KOPT-K1 (cell line): Measurements from ENCODE around the gene WDR7.

Experiments
- H3K27ac ChIP-seq: fragments of 200-600 bp; sonication (generic); 2 replicates; pipeline ENCODE4 v1.5.1; 2016; ENCODE audit warnings: antibody characterized with exemption, mild to moderate bottlenecking, low read depth, low read length; ENCODE audit not compliant: poor library complexity, severe bottlenecking
- H3K36me3 ChIP-seq: fragments of 200-600 bp; sonication (generic); 2 replicates; pipeline ENCODE4 v1.5.1; 2017; ENCODE audit warnings: antibody characterized with exemption, mild to moderate bottlenecking, low read length, moderate library complexity; ENCODE audit not compliant: insufficient read depth
- H3K9me3 ChIP-seq: fragments of 200-600 bp; sonication (generic); 2 replicates; pipeline ENCODE4 v1.5.1; 2017; ENCODE audit warnings: antibody characterized with exemption, low read length, mild to moderate bottlenecking; ENCODE audit not compliant: insufficient read depth, poor library complexity, severe bottlenecking

Gene WDR7

DNA sequence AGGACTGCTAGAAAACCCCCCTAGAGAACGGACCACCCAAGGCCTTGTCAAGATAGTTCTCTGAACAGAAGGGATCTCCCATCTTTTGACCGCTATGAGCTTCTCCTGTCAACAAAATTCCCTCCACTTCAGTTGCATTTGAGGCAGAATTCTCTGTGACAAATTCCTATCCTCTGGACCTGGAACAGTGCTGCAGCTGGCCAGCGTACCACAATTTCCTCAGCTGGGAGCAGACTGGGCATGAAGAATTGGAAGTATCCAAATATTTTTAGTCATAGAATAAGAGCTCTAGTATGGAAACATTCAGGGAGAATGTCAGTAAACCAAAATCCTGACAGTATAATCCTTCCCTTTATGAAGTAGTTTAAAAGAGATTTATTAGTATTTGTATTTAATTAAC is 348.7 kb downstream of the WDR7 start:
- Histone ChIP-seq H3K9me3 (no peaks in the 10 kb centered on the region), H3K27ac (no peak overlapping the region), H3K36me3 (no peaks in the 10 kb centered on the region)

DNA sequence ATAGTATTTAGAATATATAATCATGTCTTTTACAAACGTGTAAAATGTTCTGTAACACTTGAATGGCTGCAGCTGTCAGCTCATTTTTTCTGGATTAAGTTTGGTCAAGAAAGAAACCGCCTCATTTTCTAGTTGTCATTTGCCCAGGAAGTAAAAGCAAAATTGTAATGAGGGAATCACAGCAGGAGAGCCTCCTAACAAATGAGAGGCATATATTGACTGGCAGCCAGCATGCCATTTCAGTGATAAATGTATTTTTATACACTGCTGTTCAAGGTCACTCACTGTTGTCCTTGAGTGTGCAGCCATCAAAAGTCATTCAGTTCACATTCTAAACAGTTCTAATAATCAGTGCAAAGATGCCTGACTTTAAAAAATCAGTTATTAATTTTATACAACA is 351.5 kb downstream of the WDR7 start:
- Histone ChIP-seq H3K36me3 (no peaks in the 10 kb centered on the region), H3K27ac (no peak overlapping the region), H3K9me3 (no peaks in the 10 kb centered on the region)

DNA sequence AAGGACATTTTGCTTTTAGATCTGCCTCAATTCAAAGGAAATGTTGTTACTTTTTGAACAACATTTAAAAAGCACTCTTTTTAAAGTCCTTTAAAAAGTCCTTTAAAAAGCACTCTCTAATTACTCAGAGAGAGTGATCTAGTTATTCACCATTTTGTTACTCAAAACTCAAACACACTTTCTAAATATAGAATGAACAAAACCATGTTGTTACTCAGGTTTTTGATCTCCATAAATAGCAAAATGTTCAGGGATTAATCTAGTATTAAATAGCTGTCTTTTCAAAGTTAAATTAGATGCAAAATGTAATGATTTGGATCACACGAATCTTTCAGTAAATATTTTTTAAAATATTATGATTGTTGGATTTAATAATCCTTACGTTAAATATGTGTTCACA is 352.2 kb downstream of the WDR7 start:
- no peaks in the 10 kb centered on the region for H3K36me3 ChIP-seq
- H3K27ac ChIP-seq, result no peak overlapping the region
- no peaks in the 10 kb centered on the region for H3K9me3 ChIP-seq

DNA sequence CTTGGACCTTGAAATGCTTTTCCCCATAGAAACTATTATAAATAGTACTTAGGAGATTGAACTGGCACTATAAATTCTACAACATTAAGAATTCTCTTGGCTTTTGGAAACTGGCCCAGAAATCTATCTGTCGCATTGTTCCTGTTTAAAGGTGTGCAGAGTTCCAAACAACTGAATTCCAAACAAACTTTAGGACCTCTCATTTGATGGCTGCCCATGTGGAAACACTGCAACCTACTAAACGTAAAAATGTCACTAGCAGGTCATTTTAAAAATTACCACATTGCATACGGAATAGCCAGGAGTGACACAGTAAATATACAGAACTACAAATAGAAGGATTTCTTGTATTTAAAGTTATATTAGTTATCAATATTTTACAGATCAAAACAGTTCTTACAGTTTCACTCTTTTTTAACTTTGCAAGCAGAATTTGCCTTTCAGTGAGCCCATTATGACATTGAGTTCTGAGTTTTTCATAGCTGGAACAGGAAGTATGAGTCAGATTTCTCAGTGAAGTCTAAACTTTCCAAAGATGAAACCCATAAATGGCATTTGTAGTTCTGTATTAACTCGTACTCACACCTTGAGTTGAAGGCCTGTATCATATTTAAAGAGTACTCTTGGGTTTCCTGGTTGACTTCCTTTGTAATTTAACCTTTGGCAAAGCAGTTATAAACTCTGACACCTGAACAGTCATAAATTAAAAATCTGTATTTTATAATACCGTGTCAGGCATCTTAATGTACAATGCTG is 353.4 kb downstream of the WDR7 start:
- no peak overlapping the region for H3K27ac ChIP-seq

DNA sequence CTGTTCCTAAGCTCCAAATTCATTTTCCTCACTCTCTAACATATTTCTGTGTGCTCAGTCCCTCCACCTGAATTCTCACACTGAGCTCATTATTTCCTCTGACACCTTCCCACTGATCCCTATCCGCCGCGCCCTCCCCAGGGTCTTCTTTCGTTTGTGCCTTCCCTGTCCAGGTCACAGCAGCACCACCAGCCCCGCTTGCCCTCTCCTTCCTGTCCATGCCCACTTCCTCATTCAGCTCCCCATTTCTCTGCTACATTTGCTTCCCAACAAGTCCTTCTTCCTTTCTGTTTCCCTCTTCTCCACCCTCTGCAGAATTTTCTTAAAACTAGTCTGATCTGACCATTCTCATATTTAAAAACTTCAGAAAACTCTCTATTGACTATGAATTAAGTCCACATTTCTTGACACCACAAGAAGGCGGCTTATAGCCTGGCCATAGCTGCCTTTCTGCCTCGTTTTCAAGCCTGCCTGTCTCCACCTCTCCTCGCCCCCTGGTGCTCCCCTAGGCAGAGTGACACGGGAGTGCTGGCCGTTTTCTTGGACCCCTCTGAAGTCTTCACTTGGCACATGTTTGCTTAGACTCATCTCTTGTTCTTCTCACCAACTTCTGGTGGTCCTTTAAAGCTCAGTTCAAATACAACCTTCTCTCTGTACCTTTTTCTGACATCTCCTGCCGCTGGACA is 357.0 kb downstream of the WDR7 start:
- no peaks in the 10 kb centered on the region for H3K36me3 ChIP-seq
- no peaks in the 10 kb centered on the region for H3K9me3 ChIP-seq
- no peak overlapping the region for H3K27ac ChIP-seq

More for the DNA sequence above, 353.4 kb downstream of the WDR7 start:
- Histone ChIP-seq H3K36me3 (no peaks in the 10 kb centered on the region), H3K9me3 (no peaks in the 10 kb centered on the region)

DNA sequence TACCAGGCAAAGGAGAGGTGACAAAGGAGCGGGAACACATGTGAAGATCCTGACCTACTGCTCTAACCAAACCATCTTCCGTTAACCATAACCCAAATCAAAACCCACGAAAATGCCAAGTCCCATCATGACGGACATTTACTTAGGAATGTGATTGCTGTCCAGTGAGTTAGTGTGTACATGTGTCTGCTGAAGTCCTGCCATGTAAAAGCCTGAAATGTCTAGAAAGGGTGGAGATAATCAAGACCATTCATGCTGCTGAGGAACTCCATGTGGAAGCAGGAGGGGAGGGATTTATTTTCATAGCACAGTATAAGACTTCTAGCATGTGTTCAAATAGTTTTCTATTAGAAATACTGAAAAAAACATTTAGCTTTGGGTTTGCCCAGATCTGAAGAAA is 358.7 kb downstream of the WDR7 start:
- no peaks in the 10 kb centered on the region for H3K9me3 ChIP-seq
- H3K36me3 ChIP-seq, result no peaks in the 10 kb centered on the region
- H3K27ac ChIP-seq, result no peak overlapping the region

DNA sequence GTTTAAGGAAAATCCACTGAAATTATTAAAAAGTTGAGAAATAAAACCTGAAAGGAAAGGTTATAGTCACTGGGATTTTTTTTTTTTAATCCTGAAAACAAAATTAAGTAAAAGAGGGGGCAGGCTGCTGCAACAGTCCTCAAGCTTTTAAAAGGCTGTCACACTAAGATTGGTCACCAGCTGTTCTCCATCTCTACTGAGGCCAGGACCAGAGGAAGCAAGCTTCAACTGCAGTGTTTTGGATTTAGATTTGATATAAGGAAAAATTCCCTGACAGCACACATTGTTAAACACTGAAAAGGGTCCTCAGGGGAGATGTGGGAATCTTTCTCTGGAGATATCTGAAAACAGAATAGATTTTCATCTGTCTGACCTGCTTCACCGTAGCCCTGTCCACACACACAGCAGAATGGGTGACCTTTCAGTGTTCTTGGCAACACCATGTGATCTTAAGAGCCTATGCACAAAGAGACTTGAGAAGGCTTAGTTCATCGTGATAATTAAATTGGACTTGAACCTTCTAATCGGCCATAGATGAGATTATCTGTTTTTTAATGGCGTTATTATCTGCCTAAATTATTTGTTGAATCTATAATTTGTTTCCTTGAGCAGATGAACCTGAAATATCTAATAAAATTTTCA is 363.7 kb downstream of the WDR7 start:
- H3K36me3 ChIP-seq, result no peaks in the 10 kb centered on the region
- no peaks in the 10 kb centered on the region for H3K9me3 ChIP-seq
- H3K27ac ChIP-seq, result no peak overlapping the region

DNA sequence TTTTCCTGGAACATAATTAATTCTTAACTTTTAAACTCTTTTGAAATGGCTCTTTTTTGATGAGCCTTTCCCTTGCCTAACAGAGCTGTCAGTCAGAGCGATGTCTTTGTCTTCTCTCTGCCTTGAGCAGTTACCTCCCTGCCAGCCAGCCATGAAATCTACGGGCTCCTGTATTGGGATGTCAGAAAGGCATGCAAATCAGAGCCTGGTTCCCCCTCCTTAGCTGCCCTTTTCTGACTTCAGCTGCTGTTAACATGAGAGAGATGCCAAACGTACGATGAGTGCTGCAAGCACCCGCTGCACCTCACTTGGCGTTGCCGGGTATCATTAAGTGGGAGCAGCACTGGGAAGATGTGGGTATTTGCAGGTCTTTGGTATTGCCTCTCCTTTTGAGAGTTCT is 364.3 kb downstream of the WDR7 start:
- Histone ChIP-seq H3K9me3 (no peaks in the 10 kb centered on the region), H3K36me3 (no peaks in the 10 kb centered on the region), H3K27ac (no peak overlapping the region)

DNA sequence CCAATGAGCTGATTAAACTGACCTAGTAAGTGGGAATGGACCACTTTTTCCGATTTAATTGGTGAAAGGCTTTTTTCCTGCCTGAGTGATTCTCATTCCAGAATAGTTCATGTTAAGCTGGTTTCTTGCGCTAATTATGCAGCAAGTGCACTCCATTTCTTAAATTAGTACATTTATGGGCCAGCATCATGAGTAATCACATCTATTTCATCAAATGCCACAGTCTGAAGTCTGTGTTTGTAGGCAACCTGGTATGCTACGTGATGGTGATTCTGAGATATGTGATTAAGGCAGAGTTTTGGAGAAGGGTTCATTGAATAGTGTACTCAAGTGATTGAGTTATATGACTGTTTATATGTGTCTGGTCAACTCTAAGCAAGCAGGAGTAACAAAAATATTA is 367.7 kb downstream of the WDR7 start:
- Histone ChIP-seq H3K36me3 (0 out of 2 replicates have a peak, but pooled peaks cover 5% of the 10 kb centered on the region), H3K9me3 (no peaks in the 10 kb centered on the region)

DNA sequence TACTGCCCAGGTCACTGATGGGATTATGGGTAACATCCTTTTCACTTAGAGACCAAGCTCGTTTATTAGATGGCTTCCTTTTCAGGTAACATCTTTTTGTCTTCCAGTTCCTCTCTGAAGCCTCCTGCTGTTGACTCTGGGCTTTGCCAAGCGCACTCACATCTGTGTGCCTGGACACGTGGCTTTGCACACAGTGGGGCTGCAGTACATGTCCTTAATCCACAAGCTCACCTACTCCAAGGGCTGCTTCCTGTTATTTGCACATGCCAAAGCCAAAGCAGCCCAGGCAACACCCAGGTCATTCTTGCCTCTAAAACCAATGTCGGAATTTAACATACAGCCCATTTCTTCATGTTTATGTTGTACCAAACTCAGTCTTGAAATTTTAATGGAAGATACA is 371.6 kb downstream of the WDR7 start:
- H3K9me3 ChIP-seq, result no peaks in the 10 kb centered on the region
- H3K27ac ChIP-seq, result no peak overlapping the region
- 0 out of 2 replicates have a peak, but pooled peaks cover 12% of the 10 kb centered on the region for H3K36me3 ChIP-seq

More for the DNA sequence above, 367.7 kb downstream of the WDR7 start:
- no peak overlapping the region for H3K27ac ChIP-seq

DNA sequence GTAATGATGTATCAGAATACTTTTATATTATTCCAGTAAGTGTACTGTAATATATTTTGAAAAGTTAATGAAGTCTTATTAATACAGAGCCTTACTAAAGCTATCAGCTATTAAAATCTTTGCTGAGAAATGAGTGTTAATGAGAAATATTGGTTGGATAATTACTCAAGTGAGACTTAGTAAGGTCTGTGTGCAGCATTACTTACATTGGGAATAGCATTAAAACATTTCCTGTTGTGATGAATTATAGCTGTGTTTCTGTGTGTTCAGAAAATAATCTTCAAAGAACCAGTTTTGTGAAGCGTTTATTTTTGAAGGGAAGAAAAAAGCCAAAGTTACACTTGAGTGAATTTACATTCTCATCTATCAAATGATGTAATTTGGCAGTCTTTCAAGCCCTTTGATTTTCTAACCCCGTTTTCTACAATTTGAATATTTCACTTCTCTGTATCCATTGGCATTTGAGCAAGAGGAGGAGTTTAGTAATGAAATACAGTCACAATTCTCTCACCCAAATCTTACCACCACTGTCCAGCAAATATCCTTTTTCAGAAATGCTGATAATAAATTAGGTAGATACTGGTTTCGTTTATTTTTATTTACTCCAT is 372.2 kb downstream of the WDR7 start:
- Histone ChIP-seq H3K36me3 (0 out of 2 replicates have a peak, but pooled peaks cover 12% of the 10 kb centered on the region), H3K27ac (no peak overlapping the region)

DNA sequence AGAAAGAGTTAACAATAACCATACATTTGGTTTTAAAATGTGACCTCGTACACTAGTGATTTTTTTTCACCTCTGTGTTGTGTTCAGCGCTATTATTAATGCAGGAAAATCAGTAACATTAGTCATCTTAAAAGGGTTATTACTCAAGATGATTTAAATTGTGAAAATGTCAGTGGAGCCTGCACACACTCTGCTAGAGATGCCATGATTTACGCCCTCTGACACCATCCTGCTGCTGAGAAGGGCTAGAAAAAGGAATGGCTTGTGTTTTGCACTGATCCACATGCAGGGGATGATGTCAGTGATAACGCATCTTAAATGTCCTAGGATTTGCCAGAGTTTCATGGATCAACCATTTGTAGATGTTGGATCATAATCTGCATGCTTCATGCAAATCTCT is 374.4 kb downstream of the WDR7 start:
- Histone ChIP-seq H3K36me3 (0 out of 2 replicates have a peak, but pooled peaks cover 12% of the 10 kb centered on the region), H3K9me3 (no peaks in the 10 kb centered on the region), H3K27ac (no peak overlapping the region)

More for the DNA sequence above, 372.2 kb downstream of the WDR7 start:
- no peaks in the 10 kb centered on the region for H3K9me3 ChIP-seq

DNA sequence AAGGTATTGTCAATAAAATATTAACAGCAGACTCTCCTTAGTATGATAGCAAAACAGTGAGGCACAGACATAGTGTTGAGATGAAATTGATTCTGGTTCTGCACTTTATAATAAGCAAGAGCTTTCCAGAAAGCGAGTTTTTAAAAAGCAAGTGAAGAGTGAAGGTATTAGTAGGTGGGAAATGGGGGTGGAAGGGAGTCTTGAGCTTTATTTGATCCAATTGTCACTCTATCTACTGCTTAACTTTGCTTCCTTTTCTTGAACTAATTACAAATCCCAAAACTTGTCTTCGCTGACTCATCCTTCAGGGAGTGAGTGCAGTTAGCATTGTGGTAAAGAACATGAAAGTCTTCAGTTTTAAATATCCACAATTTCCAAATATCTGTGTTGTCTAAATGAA is 375.2 kb downstream of the WDR7 start:
- Histone ChIP-seq H3K36me3 (0 out of 2 replicates have a peak, but pooled peaks cover 12% of the 10 kb centered on the region), H3K9me3 (no peaks in the 10 kb centered on the region), H3K27ac (no peak overlapping the region)

DNA sequence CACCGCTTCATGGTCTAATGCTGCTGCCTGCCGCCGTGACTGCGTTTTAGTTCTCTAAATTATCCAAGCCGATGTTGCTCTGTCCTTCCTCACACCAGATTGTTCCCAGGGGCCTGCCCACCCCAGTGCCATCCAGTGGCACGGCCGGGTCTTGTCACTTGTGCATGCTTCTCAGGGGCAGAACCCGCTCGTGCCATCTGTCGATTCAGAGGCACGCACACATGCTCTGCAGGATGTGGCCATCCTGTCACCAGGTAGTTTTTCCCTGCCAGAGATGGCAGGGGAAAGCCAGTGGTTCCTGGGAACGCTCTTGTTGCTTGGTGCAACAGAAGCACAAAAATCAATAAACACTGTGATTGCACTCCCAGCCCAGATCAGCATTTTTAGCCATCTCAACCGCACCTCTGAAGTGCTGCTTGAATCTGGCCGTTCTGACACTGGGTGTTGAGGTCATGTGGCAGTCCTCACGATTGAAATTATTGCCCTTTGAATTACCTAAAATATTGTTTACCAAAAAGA is 376.1 kb downstream of the WDR7 start:
- Histone ChIP-seq H3K9me3 (no peaks in the 10 kb centered on the region), H3K27ac (no peak overlapping the region), H3K36me3 (0 out of 2 replicates have a peak, but pooled peaks cover 12% of the 10 kb centered on the region)

DNA sequence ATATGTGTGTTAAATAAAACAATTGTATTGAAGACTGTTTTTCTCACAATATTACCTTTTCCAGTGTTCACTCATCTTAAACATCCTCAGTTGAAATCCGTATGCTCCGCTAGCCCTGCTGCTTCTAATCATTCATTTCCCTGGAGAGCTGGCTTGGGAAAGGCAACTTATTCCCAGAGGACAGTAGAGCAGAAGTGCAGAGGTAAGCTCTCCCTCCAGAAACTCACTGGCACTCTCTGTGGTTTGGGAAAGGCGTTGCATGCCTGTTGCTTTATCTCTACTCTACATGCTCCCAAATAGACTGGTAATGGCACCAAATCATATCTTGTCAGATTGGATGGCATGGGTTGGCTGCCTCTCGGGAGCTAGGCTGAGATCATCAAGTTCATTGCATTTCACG is 378.6 kb downstream of the WDR7 start:
- no peaks in the 10 kb centered on the region for H3K9me3 ChIP-seq
- 0 out of 2 replicates have a peak, but pooled peaks cover 7% of the 10 kb centered on the region for H3K36me3 ChIP-seq
- H3K27ac ChIP-seq, result no peak overlapping the region
